ENCODE results near the gene MAX. TPM values are rescaled to one million over a fixed set of nuclear protein-coding genes. Genes with fewer than 3 reads are reported as not detected.
A peak's percentile ranks its signal among the peaks of the same experiment; 100 is the strongest.

Gene MAX
- total and polyA plus RNA-seq, 11 donors = 42.3 to 102 (median 74.4) TPM

GRCh38 chr14:65053466-65053865, 48.9 kb downstream of the MAX start:
- Histone ChIP-seq H3K36me3 (peaks cover 0 to 43% (median 11%) of the 10 kb centered on the region in 9 donors), H3K4me3 (no peak overlapping the region), H3K27me3 (no peaks in the 10 kb centered on the region), H3K27ac (no peak overlapping the region), H3K9me3 (no peaks in the 10 kb centered on the region), H3K4me1 (peaks cover 0 to 15% (median 5%) of the 10 kb centered on the region in 12 donors)
- ATAC-seq (no peak), DNase-seq (no peak)
- TF ChIP-seq POLR2A (IDR thresholded peaks at IDR 0.05) (no peak), CTCF (IDR thresholded peaks at IDR 0.05) (no peak)
- 88 to 93% (median 90%) methylated on average over 3 of the region's 3 CpGs for WGBS, 4 donors
- intact Hi-C loops (cut with DNase I) = no loop called here

DNA sequence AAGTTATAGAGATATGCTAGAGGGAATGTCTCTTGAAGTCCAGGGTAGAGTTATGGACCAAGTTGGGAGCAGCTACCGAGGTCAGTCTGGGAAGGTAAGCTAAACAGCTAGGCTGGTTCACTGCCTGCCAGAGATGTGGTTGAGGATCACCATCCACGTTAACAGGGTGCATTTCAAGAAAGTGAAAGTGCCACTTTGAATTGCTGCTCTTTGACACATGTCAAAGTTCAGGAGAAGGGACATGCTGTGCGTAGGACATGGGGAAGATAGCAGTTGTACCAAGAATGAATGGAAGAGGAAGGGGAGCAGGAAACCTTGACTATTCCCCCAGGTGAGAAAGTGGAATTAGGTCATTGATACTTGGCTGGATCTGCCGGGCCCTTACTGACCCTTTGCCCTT, 49.5 kb downstream of the MAX start:
- DNase-seq = no peak
- no peak for TF ChIP-seq CTCF (IDR thresholded peaks at IDR 0.05)
- no peak for TF ChIP-seq POLR2A (IDR thresholded peaks at IDR 0.05)
- ATAC-seq = no peak
- 70 to 72% (median 71%) methylated on average over 4 of the region's 4 CpGs for WGBS, 4 donors
- H3K4me1 ChIP-seq = peaks cover 0 to 21% (median 9%) of the 10 kb centered on the region in 12 donors
- intact Hi-C loops (cut with DNase I) = no loop called here
- no peak overlapping the region for H3K27ac ChIP-seq
- no peaks in the 10 kb centered on the region for H3K9me3 ChIP-seq
- H3K27me3 ChIP-seq = no peaks in the 10 kb centered on the region
- no peak overlapping the region for H3K4me3 ChIP-seq
- H3K36me3 ChIP-seq = peaks cover 0 to 38% (median 17%) of the 10 kb centered on the region in 9 donors

- intact Hi-C loops (cut with DNase I) = no loop called here
- H3K9me3 ChIP-seq = no peaks in the 10 kb centered on the region
- peak overlapping the region in 1 of 12 donors; percentile 86 for H3K27ac ChIP-seq
- TF ChIP-seq CTCF (IDR thresholded peaks at IDR 0.05) (no peak), POLR2A (IDR thresholded peaks at IDR 0.05) (no peak)
- H3K36me3 ChIP-seq = peaks cover 0 to 45% (median 28%) of the 10 kb centered on the region in 9 donors
- H3K4me1 ChIP-seq = peaks cover 0 to 53% (median 12%) of the 10 kb centered on the region in 12 donors
- H3K27me3 ChIP-seq = no peaks in the 10 kb centered on the region
- no peak overlapping the region for H3K4me3 ChIP-seq
- 85 to 92% (median 90%) methylated on average over 4 of the region's 4 CpGs for WGBS, 4 donors
- ATAC-seq = peak in 1 of 4 donors; percentile 30
- no peak for DNase-seq
These were observed 56.6 kb downstream of the MAX start for GRCh38 chr14:65045709-65046108.

- DNase-seq = no peak
- TF ChIP-seq CTCF (IDR thresholded peaks at IDR 0.05) = no peak
- TF ChIP-seq POLR2A (IDR thresholded peaks at IDR 0.05) = no peak
- H3K27me3 ChIP-seq = no peaks in the 10 kb centered on the region
- no peaks in the 10 kb centered on the region for H3K9me3 ChIP-seq
- peak overlapping the region in 1 of 12 donors; percentile 86 for H3K27ac ChIP-seq
- ATAC-seq = no peak
- peaks cover 0 to 52% (median 30%) of the 10 kb centered on the region in 9 donors for H3K36me3 ChIP-seq
- WGBS, 4 donors = 87 to 92% (median 90%) methylated on average over 5 of the region's 5 CpGs
- H3K4me3 ChIP-seq = no peak overlapping the region
- peaks cover 0 to 53% (median 9%) of the 10 kb centered on the region in 12 donors for H3K4me1 ChIP-seq
- intact Hi-C loops (cut with DNase I) = no loop called here
These were observed 57.3 kb downstream of the MAX start for GRCh38 chr14:65045006-65045405.
